ENCODE measurements around the gene DHX30.
"Not testable (repeated sequence)": the region's sequence is repeated elsewhere in the genome, so short reads cannot be mapped to it uniquely, and the experiment has no call there.

DHX30 gene

GRCh38 chr3:47813551-47814177, 10.7 kb downstream of the DHX30 start:
- no peak for DNase-seq (ENCODE audit: low read depth)

GRCh38 chr3:47817609-47818008, 14.7 kb downstream of the DHX30 start:
- DNase-seq (ENCODE audit: low read depth): no peak

GRCh38 chr3:47824541-47825473, 21.9 kb downstream of the DHX30 start:
- DNase-seq (ENCODE audit: low read depth): peak; percentile 66

GRCh38 chr3:47825590-47825989, 22.7 kb downstream of the DHX30 start:
- DNase-seq (ENCODE audit: low read depth): no peak

- not testable (repeated sequence) for DNase-seq (ENCODE audit: low read depth)
Measured at GRCh38 chr3:47829482-47829881, 26.5 kb downstream of the DHX30 start.

- no peak for DNase-seq (ENCODE audit: low read depth)
Measured at GRCh38 chr3:47836986-47837385, 34.0 kb downstream of the DHX30 start.

- no peak for DNase-seq (ENCODE audit: low read depth)
Measured at GRCh38 chr3:47838503-47838902, 35.6 kb downstream of the DHX30 start.

- no peak for DNase-seq (ENCODE audit: low read depth)
Measured at GRCh38 chr3:47841786-47842349, 38.9 kb downstream of the DHX30 start.

- DNase-seq (ENCODE audit: low read depth): no peak
Measured at GRCh38 chr3:47846186-47846879, 43.4 kb downstream of the DHX30 start.

GRCh38 chr3:47846880-47847248, 43.9 kb downstream of the DHX30 start:
- no peak for DNase-seq (ENCODE audit: low read depth)

- no peak for DNase-seq (ENCODE audit: low read depth)
Measured at GRCh38 chr3:47847260-47847659, 44.3 kb downstream of the DHX30 start.

- no peak for DNase-seq (ENCODE audit: low read depth)
Measured at GRCh38 chr3:47847801-47848518, 45.0 kb downstream of the DHX30 start.

- no peak for DNase-seq (ENCODE audit: low read depth)
Measured at GRCh38 chr3:47848599-47849117, 45.7 kb downstream of the DHX30 start.

- no peak for DNase-seq (ENCODE audit: low read depth)
Measured at GRCh38 chr3:47849186-47849698, 46.3 kb downstream of the DHX30 start.

- no peak for DNase-seq (ENCODE audit: low read depth)
Measured at GRCh38 chr3:47849699-47850563, 47.0 kb downstream of the DHX30 start.

GRCh38 chr3:47850564-47851410, 47.8 kb downstream of the DHX30 start:
- DNase-seq (ENCODE audit: low read depth): no peak

- DNase-seq (ENCODE audit: low read depth): no peak
Measured at GRCh38 chr3:47851888-47852603, 49.1 kb downstream of the DHX30 start.
